Mammary epithelial cell (primary cell): Measurements from ENCODE around the gene TMEM154.

Experiments
- CTCF ChIP-seq, 2 donors: IDR thresholded peaks in 1 of 2; conservative IDR thresholded peaks in 1 of 2; 2 replicates each; pipeline ENCODE4 v1.5.1; 2011 to 2012; ENCODE audit warnings: inconsistent platforms in 2 of 2, low read length in 2 of 2, mild to moderate bottlenecking in 2 of 2, control low read depth in 1 of 2, low read depth in 1 of 2; ENCODE audit not compliant: insufficient read depth in 1 of 2; ENCODE audit errors: extremely low read depth in 1 of 2
- EZH2 ChIP-seq: IDR thresholded peaks from 2 replicates; pipeline ENCODE4 v1.6.1; 2012; ENCODE audit warnings: low read length, inconsistent platforms, borderline replicate concordance

DNA sequence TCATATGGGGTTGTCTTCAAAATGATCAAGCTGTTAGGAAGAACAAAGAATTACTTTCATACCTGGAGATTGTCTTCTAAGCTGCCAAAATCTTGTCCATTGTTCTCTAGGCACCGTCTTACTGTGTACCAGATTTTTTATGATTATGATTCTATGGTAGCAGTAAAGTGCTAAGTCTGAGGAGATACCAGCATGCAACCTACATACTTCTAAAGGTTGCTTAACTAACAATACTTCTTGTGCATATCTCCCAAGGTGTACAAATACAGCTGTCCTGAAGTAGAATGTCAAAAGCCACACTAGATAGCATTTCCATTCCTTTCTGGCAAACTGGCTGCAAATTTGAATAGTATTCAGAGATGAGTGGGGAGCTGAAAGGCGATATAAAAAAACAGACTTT lies 81.3 kb downstream of the TMEM154 start:
- no peak for TF ChIP-seq EZH2
- TF ChIP-seq CTCF (conservative IDR thresholded peaks at IDR 0.05 in 1 of 2, IDR thresholded peaks at IDR 0.05 in 1 of 2; ENCODE audit: extremely low read depth in 1 of 2, insufficient read depth in 1 of 2, low read depth in 1 of 2, low read length in 2 of 2): no peak
